Smooth muscle cell (in vitro differentiated cells): ENCODE results near the gene MAMSTR. TPM values are rescaled to one million over a fixed set of nuclear protein-coding genes. Genes with fewer than 3 reads are reported as not detected.

ENCODE experiments used
- DNase-seq: peaks from one replicate; lab custom pipeline; 2025; ENCODE audit not compliant: unreplicated experiment; lab: John Stamatoyannopoulos, UW
- H2AFZ ChIP-seq: fragments of 200-600 bp; sonication (generic); 2 replicates; pipeline ENCODE4 v1.6.0; 2016; ENCODE audit warnings: antibody characterized with exemption, low read depth, mild to moderate bottlenecking
- H3F3A ChIP-seq: fragments of 200-600 bp; sonication (generic); 2 replicates; pipeline ENCODE4 v1.6.0; 2017; ENCODE audit warnings: antibody characterized with exemption, low read depth
- H3K27ac ChIP-seq: fragments of 200-600 bp; sonication (generic); 2 replicates; pipeline ENCODE4 v1.5.1; 2016; ENCODE audit warnings: low read depth, mild to moderate bottlenecking
- H3K27me3 ChIP-seq: fragments of 200-600 bp; sonication (generic); 2 replicates; pipeline ENCODE4 v1.6.1; 2016; ENCODE audit warnings: low read depth, mild to moderate bottlenecking
- H3K36me3 ChIP-seq: fragments of 200-600 bp; sonication (generic); 2 replicates; pipeline ENCODE4 v1.5.1; 2016; ENCODE audit warnings: low read depth
- H3K4me1 ChIP-seq: fragments of 200-600 bp; sonication (generic); 2 replicates; pipeline ENCODE4 v1.5.1; 2016; ENCODE audit warnings: low read depth
- H3K4me2 ChIP-seq: fragments of 200-600 bp; sonication (generic); 2 replicates; pipeline ENCODE4 v1.6.0; 2016; ENCODE audit warnings: mild to moderate bottlenecking
- H3K4me3 ChIP-seq: fragments of 200-600 bp; sonication (generic); 2 replicates; pipeline ENCODE4 v1.5.1; 2016; ENCODE audit warnings: mild to moderate bottlenecking
- H3K79me2 ChIP-seq: fragments of 200-600 bp; sonication (generic); 2 replicates; pipeline ENCODE4 v1.6.0; 2016; ENCODE audit warnings: low read depth, mild to moderate bottlenecking
- H3K9ac ChIP-seq: fragments of 200-600 bp; sonication (generic); 2 replicates; pipeline ENCODE4 v1.6.0; 2016; ENCODE audit warnings: low read depth
- H3K9me3 ChIP-seq: fragments of 200-600 bp; sonication (generic); replicated peaks from 2 replicates; pipeline ENCODE4 v1.5.1; 2016; ENCODE audit warnings: low read depth
- H4K20me1 ChIP-seq: fragments of 200-600 bp; sonication (generic); 2 replicates; pipeline ENCODE4 v1.6.0; 2016; ENCODE audit warnings: low read depth
- WGBS: methylation state at CpG from one replicate; pipeline ENCODE4 v1.1.7; 2016; ENCODE audit warnings: low lambda C conversion rate; 5-methylcytosine and 5-hydroxymethylcytosine counted together
- polyA plus RNA-seq: library from polyadenylated mRNA; unstranded; fragments of >200 nt; fragmentation: Nextera tagmentation; extraction: Ambion mirVana; gene quantifications from 2 replicates; pipeline ENCODE4 v1.2.1, GENCODE V29; 2016
- total RNA-seq: library from RNA; depleted of rRNA; stranded (reverse); fragments of >200 nt; gene quantifications from 2 replicates; pipeline ENCODE4 v1.2.3, GENCODE V29; 2014
- TF ChIP-seq, protein P1 (sequence below): fragments of 200-600 bp; sonication (generic); IDR thresholded peaks from 2 replicates; pipeline ENCODE4 v1.5.1; 2017; ENCODE audit warnings: borderline replicate concordance, mild to moderate bottlenecking, antibody characterized with exemption; ENCODE audit not compliant: insufficient read depth, poor library complexity, severe bottlenecking

Gene MAMSTR
- total and polyA plus RNA-seq, 2 experiments from 2014 or later: 0.58 to 3.9 TPM

- WGBS: 86% methylated on average over 21 of the region's 25 CpGs
- H3K79me2 ChIP-seq: no peaks in the 10 kb centered on the region
- DNase-seq: no peak
- no peak within 1 kb of the TSS for H3K27ac ChIP-seq
- H3K4me2 ChIP-seq: no peak within 1 kb of the TSS
- no peaks in the 10 kb centered on the region for H3K27me3 ChIP-seq
- no peak within 1 kb of the TSS for H3K9ac ChIP-seq
- H3K4me3 ChIP-seq: no peak within 1 kb of the TSS
- H3F3A ChIP-seq: no peaks in the 10 kb centered on the region
- H4K20me1 ChIP-seq: no peaks in the 10 kb centered on the region
- H3K4me1 ChIP-seq: peaks cover 7% of the 10 kb centered on the region
- no peaks in the 10 kb centered on the region for H3K36me3 ChIP-seq
- H3K9me3 ChIP-seq: no peaks in the 10 kb centered on the region
- H2AFZ ChIP-seq: no peak within 1 kb of the TSS
- TF ChIP-seq, protein P1, sequence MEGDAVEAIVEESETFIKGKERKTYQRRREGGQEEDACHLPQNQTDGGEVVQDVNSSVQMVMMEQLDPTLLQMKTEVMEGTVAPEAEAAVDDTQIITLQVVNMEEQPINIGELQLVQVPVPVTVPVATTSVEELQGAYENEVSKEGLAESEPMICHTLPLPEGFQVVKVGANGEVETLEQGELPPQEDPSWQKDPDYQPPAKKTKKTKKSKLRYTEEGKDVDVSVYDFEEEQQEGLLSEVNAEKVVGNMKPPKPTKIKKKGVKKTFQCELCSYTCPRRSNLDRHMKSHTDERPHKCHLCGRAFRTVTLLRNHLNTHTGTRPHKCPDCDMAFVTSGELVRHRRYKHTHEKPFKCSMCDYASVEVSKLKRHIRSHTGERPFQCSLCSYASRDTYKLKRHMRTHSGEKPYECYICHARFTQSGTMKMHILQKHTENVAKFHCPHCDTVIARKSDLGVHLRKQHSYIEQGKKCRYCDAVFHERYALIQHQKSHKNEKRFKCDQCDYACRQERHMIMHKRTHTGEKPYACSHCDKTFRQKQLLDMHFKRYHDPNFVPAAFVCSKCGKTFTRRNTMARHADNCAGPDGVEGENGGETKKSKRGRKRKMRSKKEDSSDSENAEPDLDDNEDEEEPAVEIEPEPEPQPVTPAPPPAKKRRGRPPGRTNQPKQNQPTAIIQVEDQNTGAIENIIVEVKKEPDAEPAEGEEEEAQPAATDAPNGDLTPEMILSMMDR: no peak
These were observed 46.5 kb downstream of the MAMSTR start, which contains the start of gene NTN5 for GRCh38 chr19:48672994-48673393. TSS of gene NTN5 (minus strand) at chr19:48673017. CDS start at chr19:48670986, 2,031 bp downstream.

DNA sequence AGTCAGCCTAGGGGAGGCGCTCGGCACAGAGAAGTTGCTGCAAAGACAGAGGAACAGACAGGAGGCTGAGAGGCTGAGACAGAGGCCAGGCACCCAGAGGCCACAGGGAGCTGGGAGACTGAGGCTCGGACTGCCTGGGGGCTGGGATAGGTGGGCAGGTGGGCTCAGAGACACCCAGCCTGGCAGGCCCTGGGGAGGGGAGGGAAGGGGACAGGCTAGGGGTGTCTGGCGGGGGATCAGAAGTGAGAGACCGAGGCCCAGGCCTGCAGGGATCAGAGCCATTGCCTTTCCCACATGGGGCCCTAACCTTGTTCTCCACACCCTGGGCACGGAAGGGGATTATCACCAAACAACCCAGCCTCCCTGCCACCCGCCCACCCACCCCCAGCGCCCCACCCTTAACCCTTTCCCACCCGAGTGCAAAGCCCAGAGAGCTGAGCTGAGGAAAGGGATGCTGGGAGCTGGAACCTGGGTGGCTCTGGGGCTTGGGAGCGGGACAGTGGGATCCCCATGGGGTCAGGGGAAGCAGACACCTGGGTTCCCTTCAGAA lies 48.0 kb downstream of the MAMSTR start:
- DNase-seq: no peak
- H3F3A ChIP-seq: no peaks in the 10 kb centered on the region
- no peak overlapping the region for H2AFZ ChIP-seq
- H3K9ac ChIP-seq: no peak overlapping the region
- no peak overlapping the region for H3K4me2 ChIP-seq
- H3K4me3 ChIP-seq: no peak overlapping the region
- H3K27me3 ChIP-seq: no peaks in the 10 kb centered on the region
- H3K9me3 ChIP-seq: no peaks in the 10 kb centered on the region
- no peaks in the 10 kb centered on the region for H4K20me1 ChIP-seq
- 81% methylated on average over 7 of the region's 10 CpGs for WGBS
- H3K36me3 ChIP-seq: no peaks in the 10 kb centered on the region
- peaks cover 7% of the 10 kb centered on the region for H3K4me1 ChIP-seq
- TF ChIP-seq, protein P1: no peak
- no peaks in the 10 kb centered on the region for H3K79me2 ChIP-seq
- H3K27ac ChIP-seq: no peak overlapping the region

GRCh38 chr19:48670699-48671445 lies 48.7 kb downstream of the MAMSTR start:
- Histone ChIP-seq H3K79me2 (no peaks in the 10 kb centered on the region), H4K20me1 (no peaks in the 10 kb centered on the region), H3K27me3 (no peaks in the 10 kb centered on the region), H3K36me3 (no peaks in the 10 kb centered on the region), H3K4me1 (peaks cover 7% of the 10 kb centered on the region), H3F3A (no peaks in the 10 kb centered on the region), H2AFZ (no peak overlapping the region), H3K9ac (no peak overlapping the region), H3K4me3 (no peak overlapping the region), H3K27ac (no peak overlapping the region), H3K9me3 (no peaks in the 10 kb centered on the region), H3K4me2 (no peak overlapping the region)
- TF ChIP-seq, protein P1: no peak
- WGBS: 83% methylated on average over 21 of the region's 21 CpGs
- DNase-seq: no peak
